ENCODE results near the gene BICC1.

DNA sequence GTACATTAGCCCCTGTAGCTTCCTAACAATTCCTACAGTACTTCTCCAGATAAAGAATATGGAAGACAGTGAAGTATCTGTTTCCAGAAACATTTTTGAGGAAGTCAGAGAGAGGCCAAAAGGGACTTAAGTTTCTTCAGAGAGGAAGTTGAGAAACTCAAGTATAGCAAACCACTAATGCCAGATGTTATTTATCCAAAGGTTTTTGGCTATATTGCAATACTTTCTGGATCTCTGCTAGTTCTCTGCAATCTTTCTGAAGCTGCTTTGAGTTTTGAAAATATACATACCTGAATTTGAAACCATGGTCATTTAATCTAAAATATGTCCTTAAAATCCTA lies 64.7 kb downstream of the BICC1 start:
- TF ChIP-seq FOXA1 (IDR thresholded peaks at IDR 0.05) (no peak), EGR1 (IDR thresholded peaks at IDR 0.05; ENCODE audit: low read depth in 2 of 2) (no peak), TAF1 (conservative IDR thresholded peaks at IDR 0.05) (no peak), RXRA (IDR thresholded peaks at IDR 0.05) (no peak), FOXA2 (IDR thresholded peaks at IDR 0.05) (no peak), ZBTB33 (IDR thresholded peaks at IDR 0.05) (no peak), YY1 (IDR thresholded peaks at IDR 0.05) (no peak)
- TF ChIP-seq, protein P1, sequence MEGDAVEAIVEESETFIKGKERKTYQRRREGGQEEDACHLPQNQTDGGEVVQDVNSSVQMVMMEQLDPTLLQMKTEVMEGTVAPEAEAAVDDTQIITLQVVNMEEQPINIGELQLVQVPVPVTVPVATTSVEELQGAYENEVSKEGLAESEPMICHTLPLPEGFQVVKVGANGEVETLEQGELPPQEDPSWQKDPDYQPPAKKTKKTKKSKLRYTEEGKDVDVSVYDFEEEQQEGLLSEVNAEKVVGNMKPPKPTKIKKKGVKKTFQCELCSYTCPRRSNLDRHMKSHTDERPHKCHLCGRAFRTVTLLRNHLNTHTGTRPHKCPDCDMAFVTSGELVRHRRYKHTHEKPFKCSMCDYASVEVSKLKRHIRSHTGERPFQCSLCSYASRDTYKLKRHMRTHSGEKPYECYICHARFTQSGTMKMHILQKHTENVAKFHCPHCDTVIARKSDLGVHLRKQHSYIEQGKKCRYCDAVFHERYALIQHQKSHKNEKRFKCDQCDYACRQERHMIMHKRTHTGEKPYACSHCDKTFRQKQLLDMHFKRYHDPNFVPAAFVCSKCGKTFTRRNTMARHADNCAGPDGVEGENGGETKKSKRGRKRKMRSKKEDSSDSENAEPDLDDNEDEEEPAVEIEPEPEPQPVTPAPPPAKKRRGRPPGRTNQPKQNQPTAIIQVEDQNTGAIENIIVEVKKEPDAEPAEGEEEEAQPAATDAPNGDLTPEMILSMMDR (IDR thresholded peaks at IDR 0.05; ENCODE audit: low read depth, low read length, missing input control) = no peak
- TF ChIP-seq, protein P2, sequence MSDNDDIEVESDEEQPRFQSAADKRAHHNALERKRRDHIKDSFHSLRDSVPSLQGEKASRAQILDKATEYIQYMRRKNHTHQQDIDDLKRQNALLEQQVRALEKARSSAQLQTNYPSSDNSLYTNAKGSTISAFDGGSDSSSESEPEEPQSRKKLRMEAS (IDR thresholded peaks at IDR 0.05) = no peak

All from liver (tissue), 3 donors.